H1 (cell line): ENCODE results near the gene PWP2. TPM values are rescaled to one million over a fixed set of nuclear protein-coding genes. Genes with fewer than 3 reads are reported as not detected.

ENCODE experiments used
- polyA plus RNA-seq, 7 experiments: library from polyadenylated mRNA; depleted of rRNA in 3 of 7; stranded (reverse) in 5 of 7; unstranded in 2 of 7; fragments of >200 nt in 5 of 7; fragments of 200-250 nt in 2 of 7; gene quantifications; 1 replicate in 5 of 7; 2 replicates in 1 of 7; 4 replicates in 1 of 7; pipeline versions ENCODE4 v1.2.1 to v1.2.3, GENCODE V29; 2011 to 2013; ENCODE audit warnings: missing spikeins in 2 of 7, mixed read lengths in 2 of 7
- total RNA-seq: library from RNA; stranded (reverse); fragmentation: NEBNext Ultra II Directional; extraction: Animal tissue kit (Norgen Biotek cat#: 25700); gene quantifications from 2 replicates; pipeline ENCODE4 v1.2.1, GENCODE V29; 2021

PWP2 gene
- total and polyA plus RNA-seq, 2 of the 8 experiments (the other 6 are each of a cell fraction or from before 2014, with no cell fraction given): 4.4 to 6.7 TPM

Other genes with a start within 250 kb of the PWP2 start
- gene AGPAT3, start 242.2 kb upstream of the PWP2 start, total RNA-seq: 5.8 and 5.9 TPM in 2 replicates
- 6.7 and 7.3 TPM in 2 replicates for gene AGPAT3, start 242.2 kb upstream of the PWP2 start, polyA plus RNA-seq (2011; rRNA removed)
- 29.8 and 31.0 TPM in 2 replicates for gene TRAPPC10, start 95.1 kb upstream of the PWP2 start, total RNA-seq
- gene TRAPPC10, start 95.1 kb upstream of the PWP2 start, polyA plus RNA-seq (2011; rRNA removed): 18.5 and 22.7 TPM in 2 replicates
- 5.4 and 9.7 TPM in 2 replicates for gene GATD3, start 26.3 kb downstream of the PWP2 start, total RNA-seq
- 17.9 and 24.8 TPM in 2 replicates for gene GATD3, start 26.3 kb downstream of the PWP2 start, polyA plus RNA-seq (2011; rRNA removed)
- 5.5 and 6.7 TPM in 2 replicates for gene ICOSLG, start 133.5 kb downstream of the PWP2 start, total RNA-seq
- 2.3 and 3.1 TPM in 2 replicates for gene ICOSLG, start 133.5 kb downstream of the PWP2 start, polyA plus RNA-seq (2011; rRNA removed)
- gene DNMT3L, start 154.5 kb downstream of the PWP2 start, total RNA-seq: not detected in 2 replicates
- 0.06 and 0.30 TPM in 2 replicates for gene DNMT3L, start 154.5 kb downstream of the PWP2 start, polyA plus RNA-seq (2011; rRNA removed)
- 0.10 TPM in 1 of 2 replicates, not detected in the other for gene AIRE, start 178.5 kb downstream of the PWP2 start, total RNA-seq
- gene AIRE, start 178.5 kb downstream of the PWP2 start, polyA plus RNA-seq (2011; rRNA removed): 0.09 and 0.20 TPM in 2 replicates
- gene PFKL, start 192.7 kb downstream of the PWP2 start, total RNA-seq: 76.7 and 82.3 TPM in 2 replicates
- gene PFKL, start 192.7 kb downstream of the PWP2 start, polyA plus RNA-seq (2011; rRNA removed): 80.2 and 106 TPM in 2 replicates
- 10.6 and 11.6 TPM in 2 replicates for gene CFAP410, start 232.0 kb downstream of the PWP2 start, total RNA-seq
- gene CFAP410, start 232.0 kb downstream of the PWP2 start, polyA plus RNA-seq (2011; rRNA removed): 12.0 and 20.5 TPM in 2 replicates
- 0.28 and 0.36 TPM in 2 replicates for gene TRPM2, start 246.2 kb downstream of the PWP2 start, total RNA-seq
- gene TRPM2, start 246.2 kb downstream of the PWP2 start, polyA plus RNA-seq (2011; rRNA removed): 0.17 and 0.27 TPM in 2 replicates